Smooth muscle cell (in vitro differentiated cells): ENCODE data around the gene DNM3. TPM values are rescaled to one million over a fixed set of nuclear protein-coding genes. Genes with fewer than 3 reads are reported as not detected.

Source experiments
- DNase-seq: peaks from one replicate; lab custom pipeline; 2025; ENCODE audit not compliant: unreplicated experiment; lab: John Stamatoyannopoulos, UW
- H2AFZ ChIP-seq: fragments of 200-600 bp; sonication (generic); 2 replicates; pipeline ENCODE4 v1.6.0; 2016; ENCODE audit warnings: antibody characterized with exemption, low read depth, mild to moderate bottlenecking
- H3F3A ChIP-seq: fragments of 200-600 bp; sonication (generic); 2 replicates; pipeline ENCODE4 v1.6.0; 2017; ENCODE audit warnings: antibody characterized with exemption, low read depth
- H3K27ac ChIP-seq: fragments of 200-600 bp; sonication (generic); 2 replicates; pipeline ENCODE4 v1.5.1; 2016; ENCODE audit warnings: low read depth, mild to moderate bottlenecking
- H3K27me3 ChIP-seq: fragments of 200-600 bp; sonication (generic); 2 replicates; pipeline ENCODE4 v1.6.1; 2016; ENCODE audit warnings: low read depth, mild to moderate bottlenecking
- H3K36me3 ChIP-seq: fragments of 200-600 bp; sonication (generic); 2 replicates; pipeline ENCODE4 v1.5.1; 2016; ENCODE audit warnings: low read depth
- H3K4me1 ChIP-seq: fragments of 200-600 bp; sonication (generic); 2 replicates; pipeline ENCODE4 v1.5.1; 2016; ENCODE audit warnings: low read depth
- H3K4me2 ChIP-seq: fragments of 200-600 bp; sonication (generic); 2 replicates; pipeline ENCODE4 v1.6.0; 2016; ENCODE audit warnings: mild to moderate bottlenecking
- H3K4me3 ChIP-seq: fragments of 200-600 bp; sonication (generic); 2 replicates; pipeline ENCODE4 v1.5.1; 2016; ENCODE audit warnings: mild to moderate bottlenecking
- H3K79me2 ChIP-seq: fragments of 200-600 bp; sonication (generic); 2 replicates; pipeline ENCODE4 v1.6.0; 2016; ENCODE audit warnings: low read depth, mild to moderate bottlenecking
- H3K9ac ChIP-seq: fragments of 200-600 bp; sonication (generic); 2 replicates; pipeline ENCODE4 v1.6.0; 2016; ENCODE audit warnings: low read depth
- H3K9me3 ChIP-seq: fragments of 200-600 bp; sonication (generic); replicated peaks from 2 replicates; pipeline ENCODE4 v1.5.1; 2016; ENCODE audit warnings: low read depth
- H4K20me1 ChIP-seq: fragments of 200-600 bp; sonication (generic); 2 replicates; pipeline ENCODE4 v1.6.0; 2016; ENCODE audit warnings: low read depth
- CTCF ChIP-seq: fragments of 200-600 bp; sonication (generic); IDR thresholded peaks from 2 replicates; pipeline ENCODE4 v1.5.1; 2017; ENCODE audit warnings: borderline replicate concordance, mild to moderate bottlenecking, antibody characterized with exemption; ENCODE audit not compliant: insufficient read depth, poor library complexity, severe bottlenecking
- WGBS: methylation state at CpG from one replicate; pipeline ENCODE4 v1.1.7; 2016; ENCODE audit warnings: low lambda C conversion rate; 5-methylcytosine and 5-hydroxymethylcytosine counted together
- polyA plus RNA-seq: library from polyadenylated mRNA; unstranded; fragments of >200 nt; fragmentation: Nextera tagmentation; extraction: Ambion mirVana; gene quantifications from 2 replicates; pipeline ENCODE4 v1.2.1, GENCODE V29; 2016
- total RNA-seq: library from RNA; depleted of rRNA; stranded (reverse); fragments of >200 nt; gene quantifications from 2 replicates; pipeline ENCODE4 v1.2.3, GENCODE V29; 2014

The DNM3 gene
- total and polyA plus RNA-seq, 2 experiments from 2014 or later: 1.7 to 3.0 TPM

GRCh38 chr1:172105230-172105629 lies 263.9 kb downstream of the DNM3 start:
- H3K9me3 ChIP-seq: no peaks in the 10 kb centered on the region
- H3K36me3 ChIP-seq: no peaks in the 10 kb centered on the region
- H3K27ac ChIP-seq: no peak overlapping the region
- H3K4me2 ChIP-seq: no peak overlapping the region
- H3K79me2 ChIP-seq: no peaks in the 10 kb centered on the region
- DNase-seq: no peak
- H3K27me3 ChIP-seq: no peaks in the 10 kb centered on the region
- no peak overlapping the region for H3K9ac ChIP-seq
- peaks cover 8% of the 10 kb centered on the region for H3F3A ChIP-seq
- H3K4me3 ChIP-seq: no peak overlapping the region
- no peak overlapping the region for H2AFZ ChIP-seq
- no peaks in the 10 kb centered on the region for H3K4me1 ChIP-seq
- no peak for TF ChIP-seq CTCF
- H4K20me1 ChIP-seq: no peaks in the 10 kb centered on the region

GRCh38 chr1:172107316-172107975 lies 266.1 kb downstream of the DNM3 start:
- H3K79me2 ChIP-seq: no peaks in the 10 kb centered on the region
- no peaks in the 10 kb centered on the region for H3K36me3 ChIP-seq
- H3K4me2 ChIP-seq: no peak overlapping the region
- WGBS: 89% methylated on average over 4 of the region's 4 CpGs
- DNase-seq: no peak
- H3K27ac ChIP-seq: no peak overlapping the region
- H3K27me3 ChIP-seq: no peaks in the 10 kb centered on the region
- H3K4me3 ChIP-seq: no peak overlapping the region
- no peaks in the 10 kb centered on the region for H3K4me1 ChIP-seq
- no peak overlapping the region for H3K9ac ChIP-seq
- H4K20me1 ChIP-seq: no peaks in the 10 kb centered on the region
- no peak for TF ChIP-seq CTCF
- peaks cover 9% of the 10 kb centered on the region for H3F3A ChIP-seq
- no peak overlapping the region for H2AFZ ChIP-seq
- no peaks in the 10 kb centered on the region for H3K9me3 ChIP-seq

- Histone ChIP-seq H2AFZ (no peak overlapping the region), H3K79me2 (no peaks in the 10 kb centered on the region), H3K4me1 (no peaks in the 10 kb centered on the region), H3K4me2 (peak overlapping the region; percentile 61), H3K9ac (no peak overlapping the region), H3K27ac (no peak overlapping the region), H3F3A (peaks cover 11% of the 10 kb centered on the region), H3K9me3 (no peaks in the 10 kb centered on the region), H3K27me3 (no peaks in the 10 kb centered on the region), H3K4me3 (no peak overlapping the region), H4K20me1 (no peaks in the 10 kb centered on the region), H3K36me3 (no peaks in the 10 kb centered on the region)
- TF ChIP-seq CTCF: no peak
- DNase-seq: no peak
Observed at GRCh38 chr1:172108161-172108893, 267.0 kb downstream of the DNM3 start.

- peak overlapping the region; percentile 61 for H3K4me2 ChIP-seq
- 32% methylated on average over 5 of the region's 5 CpGs for WGBS
Observed at GRCh38 chr1:172109359-172109758, 268.1 kb downstream of the DNM3 start.

More at GRCh38 chr1:172109359-172109758, 268.1 kb downstream of the DNM3 start:
- Histone ChIP-seq H3K36me3 (no peaks in the 10 kb centered on the region), H3K4me1 (no peaks in the 10 kb centered on the region), H3K9me3 (no peaks in the 10 kb centered on the region), H2AFZ (peak overlapping the region; percentile 60), H3K27me3 (no peaks in the 10 kb centered on the region), H3K79me2 (no peaks in the 10 kb centered on the region), H3K4me3 (no peak overlapping the region), H3K9ac (no peak overlapping the region), H4K20me1 (no peaks in the 10 kb centered on the region), H3K27ac (no peak overlapping the region), H3F3A (peaks cover 11% of the 10 kb centered on the region)
- no peak for TF ChIP-seq CTCF
- DNase-seq: no peak
